Endothelial cell of umbilical vein (primary cell): ENCODE data around the gene SLC12A6.
"Not testable (repeated sequence)": the region's sequence is repeated elsewhere in the genome, so short reads cannot be mapped to it uniquely, and the experiment has no call there.

ENCODE experiments used
- EZH2 ChIP-seq: IDR thresholded peaks from 2 replicates; pipeline ENCODE4 v1.6.1; 2012; ENCODE audit warnings: borderline replicate concordance, low read depth, mild to moderate bottlenecking, moderate library complexity, low read length, inconsistent platforms; ENCODE audit not compliant: severe bottlenecking
- GATA2 ChIP-seq: IDR thresholded peaks from 2 replicates; pipeline ENCODE4 v1.7.0; 2011; ENCODE audit warnings: low read depth, mild to moderate bottlenecking, moderate library complexity, mixed read lengths, low read length; ENCODE audit not compliant: insufficient read length, insufficient read depth
- JUN ChIP-seq: IDR thresholded peaks from 2 replicates; pipeline ENCODE4 v1.6.1; 2011; ENCODE audit warnings: borderline replicate concordance, low read depth; ENCODE audit not compliant: insufficient read length, insufficient read depth
- MYC ChIP-seq: IDR thresholded peaks from one replicate; pipeline ENCODE4 v1.6.1; 2011; ENCODE audit warnings: mild to moderate bottlenecking, low read depth, low read length
- POLR2A ChIP-seq: IDR thresholded peaks from 2 replicates; pipeline ENCODE4 v1.6.1; 2012; ENCODE audit warnings: low read depth, mild to moderate bottlenecking, control low read depth, low read length
- POLR2AphosphoS5 ChIP-seq: IDR thresholded peaks from 2 replicates; pipeline ENCODE4 v1.6.1; 2012; ENCODE audit warnings: low read depth, mild to moderate bottlenecking, control low read depth, low read length, moderate library complexity; ENCODE audit not compliant: insufficient read depth
- TF ChIP-seq, protein P1 (sequence below), 2 donors: IDR thresholded peaks; 1 replicate in 1 of 2; 2 replicates in 1 of 2; pipeline ENCODE4 v1.5.1; 2011; ENCODE audit warnings: low read length in 2 of 2, mild to moderate bottlenecking in 2 of 2, moderate library complexity in 2 of 2, control low read depth in 1 of 2, inconsistent platforms in 1 of 2, low read depth in 1 of 2; ENCODE audit not compliant: insufficient read depth in 1 of 2; ENCODE audit errors: extremely low read depth in 1 of 2
- TF ChIP-seq, protein P2 (sequence below): IDR thresholded peaks from 2 replicates; pipeline ENCODE4 v1.6.1; 2011; ENCODE audit not compliant: insufficient read depth, insufficient read length

- TF ChIP-seq, protein P1, sequence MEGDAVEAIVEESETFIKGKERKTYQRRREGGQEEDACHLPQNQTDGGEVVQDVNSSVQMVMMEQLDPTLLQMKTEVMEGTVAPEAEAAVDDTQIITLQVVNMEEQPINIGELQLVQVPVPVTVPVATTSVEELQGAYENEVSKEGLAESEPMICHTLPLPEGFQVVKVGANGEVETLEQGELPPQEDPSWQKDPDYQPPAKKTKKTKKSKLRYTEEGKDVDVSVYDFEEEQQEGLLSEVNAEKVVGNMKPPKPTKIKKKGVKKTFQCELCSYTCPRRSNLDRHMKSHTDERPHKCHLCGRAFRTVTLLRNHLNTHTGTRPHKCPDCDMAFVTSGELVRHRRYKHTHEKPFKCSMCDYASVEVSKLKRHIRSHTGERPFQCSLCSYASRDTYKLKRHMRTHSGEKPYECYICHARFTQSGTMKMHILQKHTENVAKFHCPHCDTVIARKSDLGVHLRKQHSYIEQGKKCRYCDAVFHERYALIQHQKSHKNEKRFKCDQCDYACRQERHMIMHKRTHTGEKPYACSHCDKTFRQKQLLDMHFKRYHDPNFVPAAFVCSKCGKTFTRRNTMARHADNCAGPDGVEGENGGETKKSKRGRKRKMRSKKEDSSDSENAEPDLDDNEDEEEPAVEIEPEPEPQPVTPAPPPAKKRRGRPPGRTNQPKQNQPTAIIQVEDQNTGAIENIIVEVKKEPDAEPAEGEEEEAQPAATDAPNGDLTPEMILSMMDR (IDR thresholded peaks at IDR 0.05; ENCODE audit: extremely low read depth in 1 of 2, insufficient read depth in 1 of 2, low read depth in 1 of 2, low read length in 2 of 2), result not testable (repeated sequence)
- TF ChIP-seq POLR2A, EZH2, POLR2AphosphoS5, MYC, JUN, GATA2: not testable (repeated sequence)
- TF ChIP-seq, protein P2, sequence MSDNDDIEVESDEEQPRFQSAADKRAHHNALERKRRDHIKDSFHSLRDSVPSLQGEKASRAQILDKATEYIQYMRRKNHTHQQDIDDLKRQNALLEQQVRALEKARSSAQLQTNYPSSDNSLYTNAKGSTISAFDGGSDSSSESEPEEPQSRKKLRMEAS, result not testable (repeated sequence)
Measured at GRCh38 chr15:34381829-34382521, 44.4 kb upstream of the SLC12A6 start.
